Liver (tissue), 9 donors: Measurements from ENCODE around the gene PALMD. TPM values are rescaled to one million over a fixed set of nuclear protein-coding genes. Genes with fewer than 3 reads are reported as not detected.

ENCODE experiments used
- DNase-seq: peaks from one replicate; pipeline ENCODE4 v3.0.0-alpha.2; 2017; ENCODE audit warnings: low spot score
- H3K27ac ChIP-seq, 2 donors: one replicate each; pipeline ENCODE4 v1.7.0; 2013; ENCODE audit warnings: inconsistent platforms in 2 of 2, low read length in 2 of 2, control low read depth in 1 of 2, low read depth in 1 of 2, mild to moderate bottlenecking in 1 of 2
- H3K27me3 ChIP-seq, 4 donors: one replicate each; pipeline versions ENCODE4 v1.6.1 to v1.7.0; 2013; ENCODE audit warnings: low read length in 3 of 4, inconsistent platforms in 1 of 4, mild to moderate bottlenecking in 1 of 4, moderate library complexity in 1 of 4; ENCODE audit not compliant: control insufficient read depth in 4 of 4, insufficient read depth in 4 of 4
- H3K36me3 ChIP-seq, 4 donors: one replicate each; pipeline versions ENCODE4 v1.6.1 to v1.7.0; 2013; ENCODE audit warnings: low read length in 3 of 4, mild to moderate bottlenecking in 3 of 4, low read depth in 1 of 4, moderate library complexity in 1 of 4; ENCODE audit not compliant: control insufficient read depth in 4 of 4, insufficient read depth in 3 of 4
- H3K4me1 ChIP-seq, 4 donors: one replicate each; pipeline versions ENCODE4 v1.6.1 to v1.7.0; 2013; ENCODE audit warnings: low read length in 3 of 4, mild to moderate bottlenecking in 3 of 4, moderate library complexity in 1 of 4; ENCODE audit not compliant: control insufficient read depth in 4 of 4, insufficient read depth in 4 of 4
- H3K4me3 ChIP-seq, 3 donors: one replicate each; pipeline versions ENCODE4 v1.6.1 to v1.7.0; 2013; ENCODE audit warnings: low read length in 3 of 3, control low read depth in 1 of 3, low read depth in 1 of 3, mild to moderate bottlenecking in 1 of 3
- H3K9ac ChIP-seq, 2 donors: one replicate each; pipeline ENCODE4 v1.7.0; 2013; ENCODE audit warnings: low read length in 2 of 2, mild to moderate bottlenecking in 2 of 2, moderate library complexity in 2 of 2, control low read depth in 1 of 2, low read depth in 1 of 2
- H3K9me3 ChIP-seq, 4 donors: one replicate each; pipeline versions ENCODE4 v1.6.1 to v1.7.0; 2013; ENCODE audit warnings: low read length in 3 of 4; ENCODE audit not compliant: control insufficient read depth in 4 of 4
- CTCF ChIP-seq: fragments of 150-350 bp; IDR thresholded peaks from 2 replicates; pipeline ENCODE4 v1.5.1; 2017; ENCODE audit warnings: improper control_type of control experiment, low read depth, low read length; ENCODE audit not compliant: missing input control
- EGR1 ChIP-seq, 2 donors: IDR thresholded peaks; 2 replicates each; pipeline ENCODE4 v1.6.1; 2016 to 2018; ENCODE audit warnings: antibody characterized with exemption in 2 of 2, low read depth in 2 of 2
- FOXA1 ChIP-seq: IDR thresholded peaks from 2 replicates; pipeline ENCODE4 v1.6.1; 2016; ENCODE audit warnings: antibody characterized with exemption
- FOXA2 ChIP-seq: IDR thresholded peaks from 2 replicates; pipeline ENCODE4 v1.6.1; 2016; ENCODE audit warnings: antibody characterized with exemption
- GABPA ChIP-seq, 2 donors: IDR thresholded peaks in 1 of 2; conservative IDR thresholded peaks in 1 of 2; 2 replicates each; pipeline ENCODE4 v1.6.1; 2016; ENCODE audit warnings: antibody characterized with exemption in 2 of 2, mild to moderate bottlenecking in 1 of 2, moderate library complexity in 1 of 2
- HNF4A ChIP-seq, 2 donors: conservative IDR thresholded peaks; 2 replicates each; pipeline ENCODE4 v1.6.1; 2016; ENCODE audit warnings: antibody characterized with exemption in 2 of 2, mild to moderate bottlenecking in 2 of 2
- HNF4G ChIP-seq: IDR thresholded peaks from 2 replicates; pipeline ENCODE4 v1.6.1; 2016; ENCODE audit warnings: antibody characterized with exemption
- JUND ChIP-seq, 2 donors: IDR thresholded peaks; 2 replicates each; pipeline ENCODE4 v1.6.1; 2016; ENCODE audit warnings: antibody characterized with exemption in 2 of 2
- NR2F2 ChIP-seq: IDR thresholded peaks from 2 replicates; pipeline ENCODE4 v1.6.1; 2016; ENCODE audit warnings: antibody characterized with exemption
- RAD21 ChIP-seq, 2 donors: IDR thresholded peaks; 2 replicates each; pipeline ENCODE4 v1.6.1; 2016; ENCODE audit warnings: antibody characterized with exemption in 2 of 2, mild to moderate bottlenecking in 2 of 2
- RXRA ChIP-seq, 2 donors: IDR thresholded peaks; 2 replicates each; pipeline ENCODE4 v1.6.1; 2017 to 2018; ENCODE audit warnings: antibody characterized with exemption in 2 of 2, mild to moderate bottlenecking in 1 of 2
- SP1 ChIP-seq: IDR thresholded peaks from 2 replicates; pipeline ENCODE4 v1.6.1; 2018; ENCODE audit warnings: antibody characterized with exemption, mild to moderate bottlenecking
- TAF1 ChIP-seq: conservative IDR thresholded peaks from 2 replicates; pipeline ENCODE4 v1.6.1; 2016; ENCODE audit warnings: antibody characterized with exemption, mild to moderate bottlenecking
- YY1 ChIP-seq: IDR thresholded peaks from 2 replicates; pipeline ENCODE4 v1.6.1; 2016; ENCODE audit warnings: antibody characterized with exemption, mild to moderate bottlenecking
- ZBTB33 ChIP-seq: IDR thresholded peaks from 2 replicates; pipeline ENCODE4 v1.6.1; 2016; ENCODE audit warnings: antibody characterized with exemption
- WGBS: extraction: QIAGEN DNeasy Blood & Tissue Kit; methylation state at CpG from one replicate; pipeline ENCODE4 v1.1.7; 2013; 5-methylcytosine and 5-hydroxymethylcytosine counted together
- polyA plus RNA-seq, 2 donors: library from polyadenylated mRNA; stranded (reverse) in 1 of 2; unstranded in 1 of 2; fragments of 200-250 nt in 1 of 2; fragments of >200 nt in 1 of 2; fragmentation: Nextera tagmentation in 1 of 2; extraction: Ambion mirVana in 1 of 2; gene quantifications; one replicate each; pipeline versions ENCODE4 v1.2.1 to v1.2.3, GENCODE V29; 2013 to 2015
- total RNA-seq, 2 donors: library from RNA; depleted of rRNA; stranded (reverse); fragments of >200 nt; gene quantifications; one replicate each; pipeline ENCODE4 v1.2.3, GENCODE V29; 2014
- TF ChIP-seq, protein P1 (sequence below): IDR thresholded peaks from 2 replicates; pipeline ENCODE4 v1.6.1; 2016; ENCODE audit warnings: antibody characterized with exemption
- TF ChIP-seq, protein P2 (sequence below): IDR thresholded peaks from 2 replicates; pipeline ENCODE4 v1.6.1; 2016; ENCODE audit warnings: antibody characterized with exemption, mild to moderate bottlenecking
- TF ChIP-seq, protein P3 (sequence below): IDR thresholded peaks from 2 replicates; pipeline ENCODE4 v1.6.1; 2016; ENCODE audit warnings: antibody characterized with exemption
- donor health status: healthy.
- donor health status: healthy.
- donor health status: healthy.
- donor health status: healthy.
- donor health status: healthy.

The PALMD gene
- total and polyA plus RNA-seq, 4 donors: 9.7 to 24.0 (median 19.5) TPM

- TF ChIP-seq EGR1 (IDR thresholded peaks at IDR 0.05; ENCODE audit: low read depth in 2 of 2) (no peak), HNF4G (no peak), CTCF (no peak), HNF4A (conservative IDR thresholded peaks at IDR 0.05) (no peak), JUND (IDR thresholded peaks at IDR 0.05) (no peak), RAD21 (IDR thresholded peaks at IDR 0.05) (no peak), GABPA (IDR thresholded peaks at IDR 0.05 in 1 of 2, conservative IDR thresholded peaks at IDR 0.05 in 1 of 2) (no peak), SP1 (no peak), RXRA (IDR thresholded peaks at IDR 0.05) (no peak), YY1 (no peak)
- TF ChIP-seq, protein P1, sequence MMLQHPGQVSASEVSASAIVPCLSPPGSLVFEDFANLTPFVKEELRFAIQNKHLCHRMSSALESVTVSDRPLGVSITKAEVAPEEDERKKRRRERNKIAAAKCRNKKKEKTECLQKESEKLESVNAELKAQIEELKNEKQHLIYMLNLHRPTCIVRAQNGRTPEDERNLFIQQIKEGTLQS: no peak
- TF ChIP-seq, protein P2, sequence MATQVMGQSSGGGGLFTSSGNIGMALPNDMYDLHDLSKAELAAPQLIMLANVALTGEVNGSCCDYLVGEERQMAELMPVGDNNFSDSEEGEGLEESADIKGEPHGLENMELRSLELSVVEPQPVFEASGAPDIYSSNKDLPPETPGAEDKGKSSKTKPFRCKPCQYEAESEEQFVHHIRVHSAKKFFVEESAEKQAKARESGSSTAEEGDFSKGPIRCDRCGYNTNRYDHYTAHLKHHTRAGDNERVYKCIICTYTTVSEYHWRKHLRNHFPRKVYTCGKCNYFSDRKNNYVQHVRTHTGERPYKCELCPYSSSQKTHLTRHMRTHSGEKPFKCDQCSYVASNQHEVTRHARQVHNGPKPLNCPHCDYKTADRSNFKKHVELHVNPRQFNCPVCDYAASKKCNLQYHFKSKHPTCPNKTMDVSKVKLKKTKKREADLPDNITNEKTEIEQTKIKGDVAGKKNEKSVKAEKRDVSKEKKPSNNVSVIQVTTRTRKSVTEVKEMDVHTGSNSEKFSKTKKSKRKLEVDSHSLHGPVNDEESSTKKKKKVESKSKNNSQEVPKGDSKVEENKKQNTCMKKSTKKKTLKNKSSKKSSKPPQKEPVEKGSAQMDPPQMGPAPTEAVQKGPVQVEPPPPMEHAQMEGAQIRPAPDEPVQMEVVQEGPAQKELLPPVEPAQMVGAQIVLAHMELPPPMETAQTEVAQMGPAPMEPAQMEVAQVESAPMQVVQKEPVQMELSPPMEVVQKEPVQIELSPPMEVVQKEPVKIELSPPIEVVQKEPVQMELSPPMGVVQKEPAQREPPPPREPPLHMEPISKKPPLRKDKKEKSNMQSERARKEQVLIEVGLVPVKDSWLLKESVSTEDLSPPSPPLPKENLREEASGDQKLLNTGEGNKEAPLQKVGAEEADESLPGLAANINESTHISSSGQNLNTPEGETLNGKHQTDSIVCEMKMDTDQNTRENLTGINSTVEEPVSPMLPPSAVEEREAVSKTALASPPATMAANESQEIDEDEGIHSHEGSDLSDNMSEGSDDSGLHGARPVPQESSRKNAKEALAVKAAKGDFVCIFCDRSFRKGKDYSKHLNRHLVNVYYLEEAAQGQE: no peak
- TF ChIP-seq, protein P3, sequence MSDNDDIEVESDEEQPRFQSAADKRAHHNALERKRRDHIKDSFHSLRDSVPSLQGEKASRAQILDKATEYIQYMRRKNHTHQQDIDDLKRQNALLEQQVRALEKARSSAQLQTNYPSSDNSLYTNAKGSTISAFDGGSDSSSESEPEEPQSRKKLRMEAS: no peak
- Histone ChIP-seq H3K27ac (no peak overlapping the region), H3K4me1 (no peaks in the 10 kb centered on the region), H3K27me3 (no peaks in the 10 kb centered on the region), H3K36me3 (no peaks in the 10 kb centered on the region), H3K9me3 (no peaks in the 10 kb centered on the region), H3K9ac (no peak overlapping the region), H3K4me3 (no peak overlapping the region)
- DNase-seq: no peak
- 75% methylated on average over 4 of the region's 4 CpGs for WGBS
Measured at GRCh38 chr1:99622702-99623347, 23.1 kb upstream of the PALMD start.

DNA sequence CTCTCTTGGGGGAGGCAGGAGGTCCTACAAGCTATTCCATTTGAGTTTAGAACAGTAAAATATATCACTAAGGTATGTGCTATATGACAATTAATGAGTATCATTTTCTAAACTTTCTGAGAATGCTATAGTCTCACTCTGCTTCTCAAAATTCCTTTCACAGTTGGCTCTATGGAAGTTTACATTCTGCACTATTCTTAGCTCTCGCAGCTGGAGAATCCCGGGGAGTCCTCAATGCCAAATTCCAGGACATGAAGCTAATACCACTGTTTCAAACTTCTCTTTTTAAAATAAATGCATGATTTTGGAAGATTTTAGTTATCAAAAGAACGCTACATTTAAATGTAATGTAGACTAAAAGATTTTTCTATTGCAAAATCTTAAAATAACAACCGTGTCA, 22.4 kb upstream of the PALMD start:
- TF ChIP-seq YY1 (no peak), NR2F2 (no peak), ZBTB33 (no peak), GABPA (IDR thresholded peaks at IDR 0.05 in 1 of 2, conservative IDR thresholded peaks at IDR 0.05 in 1 of 2) (no peak), JUND (IDR thresholded peaks at IDR 0.05) (no peak), FOXA1 (no peak), SP1 (no peak), FOXA2 (no peak), RXRA (IDR thresholded peaks at IDR 0.05) (no peak), TAF1 (no peak), EGR1 (IDR thresholded peaks at IDR 0.05; ENCODE audit: low read depth in 2 of 2) (no peak), RAD21 (IDR thresholded peaks at IDR 0.05) (no peak)
- TF ChIP-seq, protein P1: no peak
- TF ChIP-seq, protein P3: no peak
- TF ChIP-seq, protein P2: no peak
- no peak for DNase-seq
- no peaks in the 10 kb centered on the region for H3K27me3 ChIP-seq
- H3K4me3 ChIP-seq: no peak overlapping the region
- no peak overlapping the region for H3K9ac ChIP-seq
- no peak overlapping the region for H3K27ac ChIP-seq
- no peaks in the 10 kb centered on the region for H3K4me1 ChIP-seq
- no peaks in the 10 kb centered on the region for H3K9me3 ChIP-seq
- WGBS: 81% methylated on average over 4 of the region's 4 CpGs
- no peaks in the 10 kb centered on the region for H3K36me3 ChIP-seq
